Esophagus squamous epithelium (tissue), 5 donors: ENCODE data around the gene CSGALNACT2. TPM values are rescaled to one million over a fixed set of nuclear protein-coding genes. Genes with fewer than 3 reads are reported as not detected.
A peak's percentile ranks its signal among the peaks of the same experiment; 100 is the strongest.

Experiments
- DNase-seq: peaks from one replicate; lab custom pipeline; 2025; lab: John Stamatoyannopoulos, UW
- H3K27ac ChIP-seq, 4 donors: fragments of 200-600 bp; sonication (generic); one replicate each; pipeline ENCODE4 v1.5.1; 2016 to 2019; ENCODE audit warnings: mild to moderate bottlenecking in 1 of 4
- H3K27me3 ChIP-seq, 4 donors: fragments of 200-600 bp; sonication (generic); 1 replicate in 3 of 4; 2 replicates in 1 of 4; pipeline versions ENCODE4 v1.5.1 to v1.6.0; 2017 to 2021; ENCODE audit warnings: antibody characterized with exemption in 1 of 4
- H3K36me3 ChIP-seq, 3 donors: fragments of 200-600 bp; sonication (generic); one replicate each; pipeline ENCODE4 v1.5.1; 2016 to 2019
- H3K4me1 ChIP-seq, 3 donors: fragments of 200-600 bp; sonication (generic); one replicate each; pipeline ENCODE4 v1.5.1; 2017 to 2019
- H3K4me3 ChIP-seq, 4 donors: fragments of 200-600 bp; sonication (generic); 1 replicate in 3 of 4; 2 replicates in 1 of 4; pipeline ENCODE4 v1.5.1; 2016 to 2019; ENCODE audit warnings: mild to moderate bottlenecking in 2 of 4, moderate library complexity in 1 of 4
- H3K9me3 ChIP-seq, 3 donors: fragments of 200-600 bp; sonication (generic); one replicate each; pipeline ENCODE4 v1.5.1; 2016 to 2019
- CTCF ChIP-seq, 6 experiments: fragments of 450-650 bp in 4 of 6; fragments of 200-600 bp in 2 of 6; sonication (generic) in 2 of 6; IDR thresholded peaks; one replicate each; pipeline ENCODE4 v1.5.1; 2016 to 2019; ENCODE audit warnings: antibody characterized with exemption in 6 of 6, mild to moderate bottlenecking in 4 of 6, moderate library complexity in 4 of 6
- POLR2A ChIP-seq, 4 donors: fragments of 450-650 bp; IDR thresholded peaks; one replicate each; pipeline ENCODE4 v1.6.1; 2017; ENCODE audit warnings: antibody characterized with exemption in 4 of 4, mild to moderate bottlenecking in 4 of 4, moderate library complexity in 3 of 4
- WGBS, 2 donors: methylation state at CpG; one replicate each; pipeline ENCODE4 v1.1.5; 2018; 5-methylcytosine and 5-hydroxymethylcytosine counted together
- intact Hi-C: fragments of 100-400 bp; cut with DNase I; formaldehyde crosslinking; loops from one replicate; pipeline ENCODE4 v1.15.0; 2022
- total RNA-seq, 4 donors: library from RNA; depleted of rRNA; stranded (reverse); fragments of >200 nt; gene quantifications; one replicate each; pipeline ENCODE4 v1.1.0, GENCODE V29; 2016
- donor health status: DM: yes; HTN: yes; CAD: no.

Gene CSGALNACT2
- total RNA-seq, 4 donors from 2014 or later: 2.8 to 18.5 (median 6.8) TPM

GRCh38 chr10:43108951-43109350 is 29.3 kb upstream of the CSGALNACT2 start:
- H3K36me3 ChIP-seq: no peaks in the 10 kb centered on the region
- intact Hi-C loops: no loop called here
- no peak overlapping the region for H3K4me3 ChIP-seq
- TF ChIP-seq POLR2A (IDR thresholded peaks at IDR 0.05) (no peak), CTCF (IDR thresholded peaks at IDR 0.05) (no peak)
- WGBS, 2 donors: no CpG with 5 or more reads among the region's 12 CpGs
- DNase-seq: no peak
- no peak overlapping the region for H3K27ac ChIP-seq
- peaks cover 9 to 40% (median 31%) of the 10 kb centered on the region in 3 donors for H3K4me1 ChIP-seq
- H3K9me3 ChIP-seq: no peaks in the 10 kb centered on the region
- H3K27me3 ChIP-seq: peaks cover 0 to 13% (median 5%) of the 10 kb centered on the region in 4 donors

- WGBS, 2 donors: 30 to 50% methylated on average over 10 to 13 of the region's 20 CpGs
- Histone ChIP-seq H3K4me3 (no peak overlapping the region), H3K27ac (no peak overlapping the region), H3K27me3 (peaks cover 0 to 5% (median 2%) of the 10 kb centered on the region in 4 donors), H3K36me3 (no peaks in the 10 kb centered on the region), H3K9me3 (no peaks in the 10 kb centered on the region), H3K4me1 (peaks cover 6 to 35% (median 28%) of the 10 kb centered on the region in 3 donors)
- TF ChIP-seq CTCF (IDR thresholded peaks at IDR 0.05): no peak
- TF ChIP-seq POLR2A (IDR thresholded peaks at IDR 0.05): no peak
- intact Hi-C loops: no loop called here
- DNase-seq: no peak
Observed at GRCh38 chr10:43109671-43110249, 28.5 kb upstream of the CSGALNACT2 start.

GRCh38 chr10:43110338-43111071 is 27.7 kb upstream of the CSGALNACT2 start:
- TF ChIP-seq POLR2A (IDR thresholded peaks at IDR 0.05) (no peak), CTCF (IDR thresholded peaks at IDR 0.05) (no peak)
- no peaks in the 10 kb centered on the region for H3K27me3 ChIP-seq
- intact Hi-C loops: no loop called here
- H3K4me1 ChIP-seq: peaks cover 0 to 27% (median 22%) of the 10 kb centered on the region in 3 donors
- no peak for DNase-seq
- H3K27ac ChIP-seq: peak overlapping the region in 2 of 4 donors; percentile 6 to 23
- no peaks in the 10 kb centered on the region for H3K36me3 ChIP-seq
- 27 to 29% methylated on average over 2 to 4 of the region's 7 CpGs for WGBS, 2 donors
- no peaks in the 10 kb centered on the region for H3K9me3 ChIP-seq
- no peak overlapping the region for H3K4me3 ChIP-seq

DNA sequence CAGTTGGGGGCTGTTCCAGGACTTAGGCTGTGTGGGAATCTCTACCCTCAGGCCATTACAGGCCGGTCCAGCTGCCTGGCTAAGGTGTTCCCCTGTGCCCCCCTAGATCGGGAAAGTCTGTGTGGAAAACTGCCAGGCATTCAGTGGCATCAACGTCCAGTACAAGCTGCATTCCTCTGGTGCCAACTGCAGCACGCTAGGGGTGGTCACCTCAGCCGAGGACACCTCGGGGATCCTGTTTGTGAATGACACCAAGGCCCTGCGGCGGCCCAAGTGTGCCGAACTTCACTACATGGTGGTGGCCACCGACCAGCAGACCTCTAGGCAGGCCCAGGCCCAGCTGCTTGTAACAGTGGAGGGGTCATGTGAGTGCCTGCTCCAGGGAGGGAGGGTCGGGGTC is 27.1 kb upstream of the CSGALNACT2 start:
- intact Hi-C loops: no loop called here
- Histone ChIP-seq H3K36me3 (no peaks in the 10 kb centered on the region), H3K9me3 (no peaks in the 10 kb centered on the region), H3K4me1 (peaks cover 0 to 23% (median 18%) of the 10 kb centered on the region in 3 donors), H3K27me3 (no peaks in the 10 kb centered on the region), H3K27ac (peak overlapping the region in 1 of 4 donors; percentile 23), H3K4me3 (no peak overlapping the region)
- TF ChIP-seq POLR2A (IDR thresholded peaks at IDR 0.05): no peak
- no peak for TF ChIP-seq CTCF (IDR thresholded peaks at IDR 0.05)
- WGBS, 2 donors: 100% methylated on average over 1 of the region's 11 CpGs
- no peak for DNase-seq

- intact Hi-C loops: no loop called here
- 50 to 100% methylated on average over 1 to 2 of the region's 17 CpGs for WGBS, 2 donors
- DNase-seq: no peak
- Histone ChIP-seq H3K27me3 (no peaks in the 10 kb centered on the region), H3K27ac (no peak overlapping the region), H3K36me3 (no peaks in the 10 kb centered on the region), H3K4me1 (peaks cover 0 to 23% (median 18%) of the 10 kb centered on the region in 3 donors), H3K4me3 (no peak overlapping the region), H3K9me3 (no peaks in the 10 kb centered on the region)
- TF ChIP-seq POLR2A (IDR thresholded peaks at IDR 0.05): no peak
- TF ChIP-seq CTCF (IDR thresholded peaks at IDR 0.05): no peak
Observed at GRCh38 chr10:43111921-43112607, 26.2 kb upstream of the CSGALNACT2 start.
